ENCODE measurements around the gene NR0B2.
A peak's percentile ranks its signal among the peaks of the same experiment; 100 is the strongest.
"Not testable (repeated sequence)": the region's sequence is repeated elsewhere in the genome, so short reads cannot be mapped to it uniquely, and the experiment has no call there.

The NR0B2 gene

GRCh38 chr1:26913754-26914619 lies at the start of gene NR0B2:
NR0B2 (minus strand) TSS chr1:26913975; CDS start chr1:26913940, 35 bp downstream.
- Mint-ChIP-seq H3K36me3 (ENCODE audit: low read depth) (no peaks in the 10 kb centered on the region), H3K27me3 (no peaks in the 10 kb centered on the region), H3K4me1 (ENCODE audit: low read depth) (no peaks in the 10 kb centered on the region), H3K27ac (no peak within 1 kb of the TSS), H3K4me3 (no peak within 1 kb of the TSS), H3K9me3 (no peaks in the 10 kb centered on the region)

- H3K27me3 Mint-ChIP-seq = peaks cover 54% of the 10 kb centered on the region
- no peak overlapping the region for H3K27ac Mint-ChIP-seq
- H3K4me1 Mint-ChIP-seq (ENCODE audit: low read depth) = peaks cover 5% of the 10 kb centered on the region
- no peaks in the 10 kb centered on the region for H3K36me3 Mint-ChIP-seq (ENCODE audit: low read depth)
- no peak overlapping the region for H3K4me3 Mint-ChIP-seq
- no peaks in the 10 kb centered on the region for H3K9me3 Mint-ChIP-seq
Observed at GRCh38 chr1:26961826-26962225, 48.1 kb upstream of the NR0B2 start.

- Mint-ChIP-seq H3K4me3 (peak overlapping the region; percentile 77), H3K9me3 (no peaks in the 10 kb centered on the region), H3K27me3 (peaks cover 45% of the 10 kb centered on the region), H3K27ac (peak overlapping the region; percentile 54), H3K36me3 (ENCODE audit: low read depth) (no peaks in the 10 kb centered on the region), H3K4me1 (ENCODE audit: low read depth) (peaks cover 5% of the 10 kb centered on the region)
Observed at GRCh38 chr1:26960625-26960966, 46.8 kb upstream of the NR0B2 start.

DNA sequence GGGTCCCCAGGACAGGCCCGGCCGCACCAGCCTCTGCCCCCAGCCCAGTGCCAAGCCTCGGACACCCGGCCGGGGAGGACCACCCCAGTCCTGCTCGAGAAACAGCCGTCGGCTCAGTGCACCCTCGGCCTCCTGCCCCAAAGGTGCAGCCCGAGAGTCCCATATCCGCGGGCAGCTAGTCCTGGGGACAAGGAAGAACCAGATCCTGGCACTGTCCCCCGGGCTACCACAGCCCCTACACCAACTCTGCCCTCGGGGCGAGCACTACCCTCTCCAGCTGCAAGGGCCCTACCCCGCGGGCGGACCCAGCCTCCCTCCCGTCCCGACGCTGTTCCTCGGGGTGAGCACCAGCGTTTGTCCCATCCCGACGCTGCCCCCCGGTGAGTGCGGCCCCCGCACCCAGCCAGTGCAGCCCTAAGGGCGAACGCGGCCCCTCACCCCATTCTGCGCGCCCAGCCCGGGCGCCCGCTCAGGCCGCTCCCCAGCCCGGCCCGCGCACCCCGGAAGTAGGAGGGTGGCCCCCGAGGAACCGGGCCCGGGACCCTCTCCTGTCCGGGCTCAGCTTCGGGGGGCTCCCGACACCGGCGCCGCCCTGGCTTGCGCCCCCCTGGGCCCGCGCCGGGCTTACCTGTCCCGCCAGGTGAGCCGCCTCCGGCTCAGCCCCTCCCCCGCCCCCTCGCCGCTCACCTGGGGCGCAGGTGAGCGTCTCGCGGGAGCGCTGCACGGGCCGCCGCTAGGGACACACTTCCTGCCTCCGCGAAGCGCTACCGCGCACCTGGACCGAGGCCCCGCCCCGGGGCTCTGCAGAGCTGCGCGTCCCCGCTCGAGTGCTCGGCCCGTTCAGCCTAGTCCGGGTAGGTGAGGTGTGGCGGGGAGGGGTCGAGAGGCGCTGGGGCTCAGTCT lies 46.2 kb upstream of the NR0B2 start, which contains the start of gene KDF1:
Gene KDF1, minus strand, starts transcription at position 747 of the 903 bp plus-strand sequence. CDS start 8,088 bp downstream, outside the sequence.
- peaks cover 44% of the 10 kb centered on the region for H3K27me3 Mint-ChIP-seq
- H3K27ac Mint-ChIP-seq = peak within 1 kb of the TSS; percentile 54
- H3K4me3 Mint-ChIP-seq = peak within 1 kb of the TSS; percentile 77
- H3K36me3 Mint-ChIP-seq (ENCODE audit: low read depth) = no peaks in the 10 kb centered on the region
- peaks cover 5% of the 10 kb centered on the region for H3K4me1 Mint-ChIP-seq (ENCODE audit: low read depth)
- H3K9me3 Mint-ChIP-seq = no peaks in the 10 kb centered on the region

DNA sequence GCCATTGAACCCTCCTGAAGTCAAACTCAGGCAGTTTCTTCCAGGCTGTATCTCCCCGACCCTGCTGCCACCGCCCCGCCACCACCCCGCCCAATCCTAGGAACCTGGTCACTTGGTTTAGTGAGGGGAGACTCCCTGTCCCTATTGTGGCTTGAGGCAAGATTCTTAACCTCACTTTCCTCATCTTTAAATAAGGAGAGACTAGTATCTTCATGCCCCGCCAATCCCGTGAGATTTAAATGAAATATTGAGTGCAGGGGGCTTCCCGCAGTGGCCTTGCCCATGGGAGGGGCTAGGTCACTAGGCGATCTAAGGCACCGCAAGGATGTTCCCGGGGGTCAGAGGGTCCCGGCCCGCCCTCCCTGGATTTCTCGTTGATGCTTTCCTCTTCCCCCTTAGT lies 45.5 kb upstream of the NR0B2 start:
- peaks cover 40% of the 10 kb centered on the region for H3K27me3 Mint-ChIP-seq
- no peaks in the 10 kb centered on the region for H3K36me3 Mint-ChIP-seq (ENCODE audit: low read depth)
- H3K9me3 Mint-ChIP-seq = no peaks in the 10 kb centered on the region
- no peak overlapping the region for H3K27ac Mint-ChIP-seq
- H3K4me3 Mint-ChIP-seq = peak overlapping the region; percentile 26
- peaks cover 5% of the 10 kb centered on the region for H3K4me1 Mint-ChIP-seq (ENCODE audit: low read depth)

DNA sequence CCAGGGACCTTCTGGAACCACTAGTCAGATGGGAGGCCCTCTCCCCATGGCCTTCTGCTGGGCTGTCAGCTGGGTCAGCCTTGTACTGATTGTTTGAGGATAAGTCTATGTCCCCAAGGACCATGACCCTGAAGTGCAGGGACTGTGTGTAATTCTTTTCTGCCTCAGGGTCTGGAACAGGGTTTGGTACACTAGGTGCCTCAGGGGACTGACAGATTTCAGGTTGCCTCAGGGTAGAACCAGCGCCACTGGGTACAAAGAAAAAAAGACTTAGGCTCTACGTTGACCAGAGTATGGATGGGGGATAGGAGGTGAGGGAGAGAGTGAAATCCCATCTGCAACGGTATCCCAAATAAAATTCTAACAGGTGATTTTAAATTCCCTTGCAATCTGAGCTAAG lies 43.5 kb upstream of the NR0B2 start:
- Mint-ChIP-seq H3K27me3 (peaks cover 32% of the 10 kb centered on the region), H3K36me3 (ENCODE audit: low read depth) (no peaks in the 10 kb centered on the region), H3K9me3 (no peaks in the 10 kb centered on the region), H3K27ac (no peak overlapping the region), H3K4me3 (no peak overlapping the region), H3K4me1 (ENCODE audit: low read depth) (peaks cover 5% of the 10 kb centered on the region)

DNA sequence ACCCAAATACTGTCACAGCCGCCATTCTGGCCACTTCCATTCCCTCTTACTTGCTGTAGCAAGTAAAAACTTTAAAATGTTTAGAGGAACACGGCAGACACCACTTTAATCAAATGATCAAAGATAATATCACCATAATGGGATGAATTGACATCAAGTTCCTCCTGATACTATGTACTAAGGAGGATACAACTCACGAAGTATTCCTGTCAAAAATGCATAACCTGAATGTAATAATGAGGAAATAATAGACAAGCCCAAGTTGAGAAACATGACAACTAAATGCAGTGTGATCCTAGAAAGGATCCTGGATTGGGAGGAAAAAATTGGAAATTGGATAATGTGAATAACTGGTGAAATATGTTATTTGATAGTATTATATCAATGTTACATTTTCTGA lies 42.5 kb upstream of the NR0B2 start:
- no peak overlapping the region for H3K27ac Mint-ChIP-seq
- peaks cover 5% of the 10 kb centered on the region for H3K4me1 Mint-ChIP-seq (ENCODE audit: low read depth)
- H3K27me3 Mint-ChIP-seq = peaks cover 22% of the 10 kb centered on the region
- H3K4me3 Mint-ChIP-seq = no peak overlapping the region
- no peaks in the 10 kb centered on the region for H3K36me3 Mint-ChIP-seq (ENCODE audit: low read depth)
- no peaks in the 10 kb centered on the region for H3K9me3 Mint-ChIP-seq

DNA sequence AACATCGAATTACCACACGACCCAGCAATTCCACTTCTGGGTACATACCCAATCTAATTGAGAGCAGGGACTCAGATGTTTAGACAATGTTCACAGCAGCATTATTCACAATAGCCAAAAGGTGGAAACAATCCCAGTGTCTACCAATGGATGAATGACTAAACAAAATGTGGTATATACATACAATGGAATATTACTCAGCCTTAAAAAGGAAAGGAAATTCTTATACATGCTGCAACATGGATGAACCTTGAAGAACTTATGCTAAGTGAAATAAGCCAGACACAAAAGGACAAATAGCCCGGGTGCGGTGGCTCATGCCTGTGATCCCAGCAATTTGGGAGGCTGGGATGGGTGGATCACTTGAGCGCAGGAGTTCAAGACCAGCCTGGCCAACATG lies 39.6 kb upstream of the NR0B2 start:
- Mint-ChIP-seq H3K4me1 (ENCODE audit: low read depth) (no peaks in the 10 kb centered on the region), H3K4me3 (no peak overlapping the region), H3K27me3 (peaks cover 4% of the 10 kb centered on the region), H3K27ac (no peak overlapping the region), H3K9me3 (no peaks in the 10 kb centered on the region), H3K36me3 (ENCODE audit: low read depth) (no peaks in the 10 kb centered on the region)

- H3K36me3 Mint-ChIP-seq (ENCODE audit: low read depth) = peaks cover 2% of the 10 kb centered on the region
- no peaks in the 10 kb centered on the region for H3K9me3 Mint-ChIP-seq
- no peaks in the 10 kb centered on the region for H3K27me3 Mint-ChIP-seq
- no peak overlapping the region for H3K4me3 Mint-ChIP-seq
- H3K4me1 Mint-ChIP-seq (ENCODE audit: low read depth) = no peaks in the 10 kb centered on the region
- no peak overlapping the region for H3K27ac Mint-ChIP-seq
Observed at GRCh38 chr1:26951821-26952497, 38.2 kb upstream of the NR0B2 start.

- Mint-ChIP-seq H3K4me1 (ENCODE audit: low read depth) (no peaks in the 10 kb centered on the region), H3K4me3 (no peak overlapping the region), H3K36me3 (ENCODE audit: low read depth) (peaks cover 8% of the 10 kb centered on the region), H3K9me3 (no peaks in the 10 kb centered on the region), H3K27ac (no peak overlapping the region), H3K27me3 (no peaks in the 10 kb centered on the region)
Observed at GRCh38 chr1:26951216-26951615, 37.4 kb upstream of the NR0B2 start.

DNA sequence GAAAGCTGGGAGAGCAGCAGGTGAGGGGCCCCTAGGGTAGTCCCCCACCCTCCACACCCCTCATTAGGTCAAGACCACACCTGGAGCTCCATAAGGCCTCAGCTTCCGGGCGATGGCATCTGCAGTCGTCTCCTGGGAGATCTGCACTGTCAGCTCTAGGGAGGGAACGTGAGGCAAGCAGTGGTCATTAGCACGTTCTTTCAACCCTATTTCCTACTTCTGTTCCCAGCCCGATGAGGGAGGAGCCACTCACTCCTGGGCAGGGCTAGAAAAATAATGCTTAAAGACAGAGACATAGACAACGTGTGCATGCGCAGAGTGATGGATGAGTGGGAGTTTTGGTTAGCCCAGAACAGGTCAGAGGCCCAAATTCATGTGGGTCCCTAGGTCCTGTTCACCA lies 36.8 kb upstream of the NR0B2 start:
- H3K27ac Mint-ChIP-seq = no peak overlapping the region
- H3K27me3 Mint-ChIP-seq = no peaks in the 10 kb centered on the region
- H3K4me3 Mint-ChIP-seq = no peak overlapping the region
- no peaks in the 10 kb centered on the region for H3K4me1 Mint-ChIP-seq (ENCODE audit: low read depth)
- no peaks in the 10 kb centered on the region for H3K9me3 Mint-ChIP-seq
- H3K36me3 Mint-ChIP-seq (ENCODE audit: low read depth) = peaks cover 14% of the 10 kb centered on the region

- Mint-ChIP-seq H3K4me1 (ENCODE audit: low read depth) (no peaks in the 10 kb centered on the region), H3K4me3 (no peak overlapping the region), H3K36me3 (ENCODE audit: low read depth) (peaks cover 21% of the 10 kb centered on the region), H3K27ac (no peak overlapping the region), H3K9me3 (no peaks in the 10 kb centered on the region), H3K27me3 (no peaks in the 10 kb centered on the region)
Observed at GRCh38 chr1:26949926-26950319, 36.1 kb upstream of the NR0B2 start.

- no peaks in the 10 kb centered on the region for H3K27me3 Mint-ChIP-seq
- H3K36me3 Mint-ChIP-seq (ENCODE audit: low read depth) = peaks cover 22% of the 10 kb centered on the region
- H3K4me1 Mint-ChIP-seq (ENCODE audit: low read depth) = no peaks in the 10 kb centered on the region
- no peak overlapping the region for H3K4me3 Mint-ChIP-seq
- no peak overlapping the region for H3K27ac Mint-ChIP-seq
- H3K9me3 Mint-ChIP-seq = no peaks in the 10 kb centered on the region
Observed at GRCh38 chr1:26949266-26949925, 35.6 kb upstream of the NR0B2 start.

DNA sequence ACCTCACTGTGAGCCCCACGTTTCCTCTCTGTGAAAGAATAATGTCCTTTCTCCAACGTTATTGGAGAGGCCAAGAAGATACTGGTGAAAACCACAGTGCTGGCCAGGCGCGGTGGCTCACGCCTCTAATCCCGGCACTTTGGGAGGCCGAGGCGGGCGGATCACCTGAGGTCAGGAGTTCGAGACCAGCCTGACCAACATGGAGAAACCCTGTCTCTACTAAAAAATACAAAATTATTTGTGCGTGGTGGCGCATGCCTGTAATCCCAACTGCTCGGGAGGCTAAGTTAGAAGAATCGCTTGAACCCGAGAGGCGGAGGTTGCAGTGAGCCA lies 34.9 kb upstream of the NR0B2 start:
- H3K9me3 Mint-ChIP-seq; H3K4me3 Mint-ChIP-seq; H3K27me3 Mint-ChIP-seq; H3K4me1 Mint-ChIP-seq (ENCODE audit: low read depth); H3K27ac Mint-ChIP-seq: not testable (repeated sequence)
- H3K36me3 Mint-ChIP-seq (ENCODE audit: low read depth) = peaks cover 23% of the 10 kb centered on the region

Measured in stimulated activated naive CD8-positive, alpha-beta T cell treated with anti-CD3 and anti-CD28 coated beads, Interleukin-15, Interleukin-2, amounts not matched to agents 100 ng/mL and 50 ng/mL, for 24 hours (primary cell).